Measurements from ENCODE around the gene RTEL1. TPM values are rescaled to one million over a fixed set of nuclear protein-coding genes. Genes with fewer than 3 reads are reported as not detected.

RTEL1 gene
- total RNA-seq, 1 experiment from 2014 or later = 33.4 TPM

DNA sequence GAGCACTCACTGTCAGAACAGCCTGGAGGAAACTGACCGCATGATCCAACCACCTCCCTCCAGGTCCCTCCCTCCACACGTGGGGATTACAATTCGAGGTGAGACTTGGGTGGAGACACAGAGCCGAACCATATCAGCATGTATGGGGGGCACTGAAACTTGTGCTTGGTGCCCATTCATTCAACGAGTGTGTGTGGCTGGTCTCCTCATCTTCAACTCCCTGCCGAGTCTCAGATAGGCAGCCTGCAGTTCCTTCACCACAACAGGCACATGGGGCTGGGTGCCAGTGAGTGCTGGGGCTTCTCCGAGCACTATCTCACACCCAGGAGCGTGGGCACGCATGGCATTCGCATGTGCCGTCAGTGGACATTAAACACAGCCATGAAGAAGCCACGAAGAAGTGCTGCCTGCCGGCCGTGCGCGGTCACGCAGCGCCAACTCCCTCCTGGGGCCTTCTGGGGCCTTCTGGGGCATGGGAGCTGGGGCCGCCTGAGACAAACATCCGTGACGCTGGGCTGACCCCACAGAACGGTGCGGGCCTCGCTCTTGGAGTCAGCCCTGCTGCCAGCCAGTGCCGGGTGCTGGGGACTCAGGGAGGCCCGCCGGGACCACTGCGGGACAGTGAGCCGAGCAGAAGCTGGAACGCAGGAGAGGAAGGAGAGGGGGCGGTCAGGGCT lies 714 bp upstream of the RTEL1 start:
- no peak for DNase-seq
- H3K4me1 Mint-ChIP-seq = peaks cover 19 to 28% of the 10 kb centered on the region in 2 experiments
- no peaks in the 10 kb centered on the region for H3K9me3 Mint-ChIP-seq
- peak overlapping the region in 2 of 3 experiments; percentile 95 to 98; a peak in 6 of 7 replicates for H3K27ac Mint-ChIP-seq
- no peaks in the 10 kb centered on the region; the same call in 1 of the 2 replicates for H3K27me3 ChIP-seq (ENCODE audit: insufficient read depth, low read length)
- H3K27ac ChIP-seq (ENCODE audit: insufficient read length, low read depth, low read length) = no peak overlapping the region
- no peak overlapping the region for H2BK5ac ChIP-seq (ENCODE audit: insufficient read length, low read length)
- no peak overlapping the region for H2AFZ ChIP-seq (ENCODE audit: low read length)
- no peak overlapping the region for H2AK5ac ChIP-seq (ENCODE audit: insufficient read length, low read length)
- H4K20me1 ChIP-seq (ENCODE audit: control insufficient read depth, insufficient read depth, insufficient read length) = no peaks in the 10 kb centered on the region
- no peak overlapping the region for H4K5ac ChIP-seq (ENCODE audit: insufficient read length, low read depth, low read length)
- H3K9ac ChIP-seq (ENCODE audit: extremely low read depth, insufficient read length, low read length) = no peak overlapping the region
- H2BK20ac ChIP-seq (ENCODE audit: low read depth, low read length, poor library complexity, severe bottlenecking) = no peak overlapping the region
- no peak overlapping the region for H3K4ac ChIP-seq (ENCODE audit: low read depth, low read length)
- H3T11ph ChIP-seq (ENCODE audit: low read length) = no peak overlapping the region
- no CpG with 5 or more reads among the region's 31 CpGs for WGBS (ENCODE audit: extremely low coverage, insufficient read length, low lambda C conversion rate)
- no peak for TF ChIP-seq CTCF (conservative IDR thresholded peaks at IDR 0.05)
- H3K56ac ChIP-seq (ENCODE audit: insufficient read length, low read depth, low read length) = no peak overlapping the region
- no peaks in the 10 kb centered on the region for H3K79me2 ChIP-seq (ENCODE audit: insufficient read depth, low read length)
- H2BK12ac ChIP-seq (ENCODE audit: insufficient read length, low read depth, low read length) = peak overlapping the region; percentile 30
- H3K79me1 ChIP-seq (ENCODE audit: insufficient read depth, low read depth, low read length, poor library complexity, severe bottlenecking) = no peaks in the 10 kb centered on the region
- no peaks in the 10 kb centered on the region for H3K27me3 Mint-ChIP-seq (ENCODE audit: low read depth)
- no peak overlapping the region for H2BK15ac ChIP-seq (ENCODE audit: low read depth, low read length)
- no peak overlapping the region for H4K8ac ChIP-seq (replicated peaks; ENCODE audit: insufficient read length, low read depth, low read length)
- no peaks in the 10 kb centered on the region; the same call in 1 of the 2 replicates for H3K4me1 ChIP-seq (ENCODE audit: insufficient read depth, low read length)
- no peak overlapping the region for H3K18ac ChIP-seq (ENCODE audit: insufficient read length, low read depth, low read length)
- H3K4me2 ChIP-seq (ENCODE audit: insufficient read depth, insufficient read length, low read length) = peak overlapping the region; percentile 80
- no peak overlapping the region for H2BK120ac ChIP-seq (ENCODE audit: low read depth, low read length, poor library complexity, severe bottlenecking)
- H3K4me3 Mint-ChIP-seq = peak overlapping the region; percentile 95 to 97
- H3K23me2 ChIP-seq (ENCODE audit: insufficient read length, low read depth, low read length, poor library complexity, severe bottlenecking) = peaks cover 11% of the 10 kb centered on the region
- H3K36me3 Mint-ChIP-seq (ENCODE audit: insufficient read depth in 1 of 3, low read depth in 3 of 3) = peaks cover 6 to 24% (median 21%) of the 10 kb centered on the region in 3 experiments; a peak in 6 of 7 replicates
- H3K23ac ChIP-seq (ENCODE audit: insufficient read length, low read depth, low read length) = no peak overlapping the region
- H3K14ac ChIP-seq (ENCODE audit: insufficient read depth, low read length) = no peak overlapping the region; the same call in 1 of the 2 replicates
- no peak overlapping the region for H4K91ac ChIP-seq (ENCODE audit: insufficient read length, low read depth, low read length)
- H3K9me3 ChIP-seq (ENCODE audit: control insufficient read depth, low read depth, low read length) = no peaks in the 10 kb centered on the region
